A673 (cell line): ENCODE results near the gene RNF145. TPM values are rescaled to one million over a fixed set of nuclear protein-coding genes. Genes with fewer than 3 reads are reported as not detected.

Source experiments
- BruUV-seq: library from RNA; stranded (reverse); fragments of 400-500 nt; replicated peaks from 2 replicates; lab custom pipeline; 2021; lab: Mats Ljungman, UMichigan
- CTCF ChIA-PET: fragments of 300-600 bp; sonication (Branson Sonifier 250); formaldehyde crosslinking; loops from one replicate; lab custom pipeline; 2022; ENCODE audit warnings: antibody characterized with exemption; lab: Charles Lee
- POLR2A ChIA-PET: fragments of 300-600 bp; sonication (Branson Sonifier 250); formaldehyde crosslinking; loops from one replicate; lab custom pipeline; 2022; ENCODE audit warnings: antibody characterized with exemption; ENCODE audit not compliant: low non-redundant PET; lab: Charles Lee
- DNase-seq: peaks from one replicate; pipeline ENCODE4 v3.0.0-alpha.2; 2015; ENCODE audit warnings: low spot score
- H3K27ac ChIP-seq: fragments of 200-600 bp; sonication (generic); 2 replicates; pipeline ENCODE4 v1.5.1; 2016; ENCODE audit warnings: mixed run types, low read depth, mild to moderate bottlenecking, mixed read lengths, antibody characterized with exemption, low read length; ENCODE audit not compliant: poor library complexity, severe bottlenecking
- H3K27me3 ChIP-seq: fragments of 200-600 bp; sonication (generic); replicated peaks from 2 replicates; pipeline ENCODE4 v1.6.1; 2017; ENCODE audit warnings: mixed run types, low read depth, mild to moderate bottlenecking, mixed read lengths, antibody characterized with exemption, low read length; ENCODE audit not compliant: insufficient read depth, poor library complexity
- H3K36me3 ChIP-seq: fragments of 200-600 bp; sonication (generic); 2 replicates; pipeline ENCODE4 v1.6.1; 2016; ENCODE audit warnings: mixed run types, mild to moderate bottlenecking, mixed read lengths, antibody characterized with exemption, low read length; ENCODE audit not compliant: insufficient read depth, poor library complexity, severe bottlenecking
- H3K4me1 ChIP-seq: fragments of 200-600 bp; sonication (generic); 2 replicates; pipeline ENCODE4 v1.6.1; 2017; ENCODE audit warnings: mixed run types, mild to moderate bottlenecking, mixed read lengths, antibody characterized with exemption, low read length; ENCODE audit not compliant: insufficient read depth, poor library complexity, severe bottlenecking
- H3K4me3 ChIP-seq: fragments of 200-600 bp; sonication (generic); 2 replicates; pipeline ENCODE4 v1.5.1; 2016; ENCODE audit warnings: low read depth, mixed run types, mild to moderate bottlenecking, mixed read lengths, low read length; ENCODE audit not compliant: poor library complexity, severe bottlenecking
- H3K9me3 ChIP-seq: fragments of 200-600 bp; sonication (generic); 2 replicates; pipeline ENCODE4 v1.6.1; 2016; ENCODE audit warnings: mixed run types, low read depth, mild to moderate bottlenecking, mixed read lengths, antibody characterized with exemption, low read length; ENCODE audit not compliant: poor library complexity, severe bottlenecking
- EZH2 ChIP-seq: fragments of 200-600 bp; sonication (generic); IDR thresholded peaks from 2 replicates; pipeline ENCODE4 v1.6.1; 2017; ENCODE audit warnings: borderline replicate concordance, low read depth, mild to moderate bottlenecking, mixed read lengths, antibody characterized with exemption, low read length; ENCODE audit not compliant: poor library complexity, severe bottlenecking
- intact Hi-C: fragments of 100-400 bp; cut with micrococcal nuclease; formaldehyde crosslinking; loops from one replicate; pipeline ENCODE4 v1.10.0; 2022; ENCODE audit not compliant: unreplicated experiment
- total RNA-seq: library from RNA; stranded (reverse); gene quantifications from 2 replicates; pipeline ENCODE4 v1.2.3, GENCODE V29; 2021
- TF ChIP-seq, protein P1 (sequence below): fragments of 300-800, 200-600 bp; sonication (generic); conservative IDR thresholded peaks from 2 replicates; pipeline ENCODE4 v1.5.1; 2017; ENCODE audit warnings: low read depth, mild to moderate bottlenecking, antibody characterized with exemption, low read length, moderate library complexity, mixed read lengths

RNF145 gene
- total RNA-seq, 1 experiment from 2014 or later, result 132 TPM

DNA sequence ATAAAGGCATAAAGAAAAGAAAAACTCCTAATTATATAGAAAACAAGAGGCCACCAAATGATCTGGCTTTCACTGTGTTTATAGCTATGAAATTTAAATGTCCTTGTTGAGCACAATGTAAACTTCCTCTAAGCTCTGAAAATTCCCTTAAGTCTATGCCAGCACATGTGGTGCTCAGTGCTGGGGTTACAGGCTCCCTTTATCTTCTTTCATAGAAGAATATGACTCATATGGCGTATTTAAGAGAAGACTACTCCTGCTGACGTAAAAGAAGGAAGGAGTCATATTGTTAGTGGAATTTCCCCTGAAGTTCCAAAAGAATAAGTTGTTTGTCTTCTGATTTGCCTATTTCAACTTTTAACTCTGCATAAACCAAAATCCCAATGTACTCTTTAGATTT, 30.4 kb downstream of the RNF145 start:
- Histone ChIP-seq H3K36me3 (peaks cover 54% of the 10 kb centered on the region), H3K27ac (peak overlapping the region; percentile 79), H3K27me3 (no peaks in the 10 kb centered on the region), H3K4me1 (peaks cover 57% of the 10 kb centered on the region), H3K4me3 (no peak overlapping the region), H3K9me3 (no peaks in the 10 kb centered on the region)
- intact Hi-C loops, result no loop called here
- no TSS peak for BruUV-seq
- DNase-seq, result peak; percentile 84
- POLR2A ChIA-PET, result no interaction called here
- no peak for TF ChIP-seq EZH2
- TF ChIP-seq, protein P1, sequence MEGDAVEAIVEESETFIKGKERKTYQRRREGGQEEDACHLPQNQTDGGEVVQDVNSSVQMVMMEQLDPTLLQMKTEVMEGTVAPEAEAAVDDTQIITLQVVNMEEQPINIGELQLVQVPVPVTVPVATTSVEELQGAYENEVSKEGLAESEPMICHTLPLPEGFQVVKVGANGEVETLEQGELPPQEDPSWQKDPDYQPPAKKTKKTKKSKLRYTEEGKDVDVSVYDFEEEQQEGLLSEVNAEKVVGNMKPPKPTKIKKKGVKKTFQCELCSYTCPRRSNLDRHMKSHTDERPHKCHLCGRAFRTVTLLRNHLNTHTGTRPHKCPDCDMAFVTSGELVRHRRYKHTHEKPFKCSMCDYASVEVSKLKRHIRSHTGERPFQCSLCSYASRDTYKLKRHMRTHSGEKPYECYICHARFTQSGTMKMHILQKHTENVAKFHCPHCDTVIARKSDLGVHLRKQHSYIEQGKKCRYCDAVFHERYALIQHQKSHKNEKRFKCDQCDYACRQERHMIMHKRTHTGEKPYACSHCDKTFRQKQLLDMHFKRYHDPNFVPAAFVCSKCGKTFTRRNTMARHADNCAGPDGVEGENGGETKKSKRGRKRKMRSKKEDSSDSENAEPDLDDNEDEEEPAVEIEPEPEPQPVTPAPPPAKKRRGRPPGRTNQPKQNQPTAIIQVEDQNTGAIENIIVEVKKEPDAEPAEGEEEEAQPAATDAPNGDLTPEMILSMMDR, result no peak
- CTCF ChIA-PET, result no interaction called here

DNA sequence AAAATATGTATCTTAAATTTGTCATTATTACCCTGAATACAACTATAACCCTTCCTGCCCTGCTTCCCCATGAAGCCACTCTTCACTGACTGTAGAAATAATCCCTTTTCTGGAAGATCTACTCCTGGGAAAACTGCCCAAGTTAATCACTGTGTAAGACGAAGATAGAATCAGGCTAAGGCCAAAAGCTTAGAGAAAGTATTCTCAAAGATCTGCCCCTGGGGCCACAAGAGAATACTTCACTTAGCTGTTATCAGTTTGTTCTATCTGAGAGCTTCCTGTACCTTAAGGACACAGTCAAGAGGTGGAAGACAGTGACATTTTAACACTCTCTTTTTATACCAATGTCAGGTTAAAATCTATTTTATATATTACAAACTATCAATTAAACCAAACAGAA, 33.8 kb downstream of the RNF145 start:
- intact Hi-C loops, result no loop called here
- H3K4me3 ChIP-seq, result no peak overlapping the region
- H3K27me3 ChIP-seq, result no peaks in the 10 kb centered on the region
- ChIA-PET CTCF (no interaction called here), POLR2A (no interaction called here)
- peak overlapping the region; percentile 34 for H3K27ac ChIP-seq
- peak; percentile 45 for DNase-seq
- H3K9me3 ChIP-seq, result no peaks in the 10 kb centered on the region
- BruUV-seq, result no TSS peak
- peaks cover 37% of the 10 kb centered on the region for H3K4me1 ChIP-seq
- H3K36me3 ChIP-seq, result peaks cover 60% of the 10 kb centered on the region
- TF ChIP-seq EZH2, result no peak
- TF ChIP-seq, protein P1, result no peak

DNA sequence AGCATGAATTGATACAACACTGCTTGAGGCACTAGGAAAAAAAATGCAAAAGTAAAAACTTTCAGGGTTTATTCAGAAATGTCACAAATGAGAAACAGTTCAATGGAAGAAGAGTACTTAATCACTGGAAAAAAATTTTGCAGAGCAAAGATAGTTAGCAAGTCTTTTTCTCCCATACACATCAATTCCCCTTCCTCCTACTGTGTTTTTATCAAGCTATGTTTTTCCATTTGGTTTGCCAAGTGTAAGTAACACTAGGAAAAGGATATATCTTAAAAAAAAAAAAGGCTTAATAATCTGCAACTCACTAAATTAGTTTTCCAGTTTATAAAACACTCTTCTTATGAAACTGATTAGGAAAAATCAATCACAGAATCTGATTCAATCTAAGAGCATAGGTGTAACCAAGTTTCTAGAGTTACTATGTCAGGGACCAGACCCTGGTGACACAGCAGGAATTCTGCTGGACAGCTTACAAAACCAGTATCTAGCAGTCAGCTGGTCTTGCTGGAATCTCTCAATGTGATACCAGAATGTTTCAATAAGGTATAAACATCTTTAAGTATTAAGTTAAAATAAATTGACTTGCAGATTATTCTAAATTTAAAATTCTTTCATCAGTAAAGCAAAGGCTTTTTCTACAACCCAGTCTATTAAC, 34.7 kb downstream of the RNF145 start:
- BruUV-seq, result no TSS peak
- Histone ChIP-seq H3K4me1 (peaks cover 29% of the 10 kb centered on the region), H3K9me3 (no peaks in the 10 kb centered on the region), H3K4me3 (no peak overlapping the region), H3K27ac (peak overlapping the region; percentile 8), H3K27me3 (no peaks in the 10 kb centered on the region), H3K36me3 (peaks cover 58% of the 10 kb centered on the region)
- TF ChIP-seq, protein P1, result no peak
- no peak for TF ChIP-seq EZH2
- CTCF ChIA-PET, result no interaction called here
- DNase-seq, result no peak
- intact Hi-C loops, result no loop called here
- POLR2A ChIA-PET, result interaction anchor here (0.7 kb wide), 2 partner anchors 38 to 590 kb away, joined by 4 to 11 read pairs; no protein-coding TSS in a partner anchor
